Muscle layer of colon (tissue), 2 donors: ENCODE results near the gene SELENOF.

Source experiments
- H3K27ac ChIP-seq: one replicate; pipeline ENCODE4 v1.7.0; 2013; ENCODE audit warnings: low read depth, mild to moderate bottlenecking, low read length, moderate library complexity
- H3K27me3 ChIP-seq, 2 donors: one replicate each; pipeline ENCODE4 v1.7.0; 2013; ENCODE audit warnings: low read length in 2 of 2, mild to moderate bottlenecking in 2 of 2; ENCODE audit not compliant: insufficient read depth in 2 of 2, control insufficient read depth in 1 of 2
- H3K36me3 ChIP-seq: one replicate; pipeline ENCODE4 v1.7.0; 2013; ENCODE audit warnings: mild to moderate bottlenecking, low read length; ENCODE audit not compliant: insufficient read depth
- H3K4me1 ChIP-seq: one replicate; pipeline ENCODE4 v1.7.0; 2013; ENCODE audit warnings: mild to moderate bottlenecking, low read length; ENCODE audit not compliant: insufficient read depth
- H3K4me3 ChIP-seq, 2 donors: one replicate each; pipeline ENCODE4 v1.7.0; 2013; ENCODE audit warnings: low read length in 2 of 2, low read depth in 1 of 2, mild to moderate bottlenecking in 1 of 2, moderate library complexity in 1 of 2
- H3K9ac ChIP-seq: one replicate; pipeline ENCODE4 v1.7.0; 2013; ENCODE audit warnings: low read length
- H3K9me3 ChIP-seq: one replicate; pipeline ENCODE4 v1.7.0; 2013; ENCODE audit warnings: mild to moderate bottlenecking, low read length
- donor health status: abdominal sarcoma.
- donor health status: Adenocarcinoma of cecum.

Gene SELENOF

GRCh38 chr1:86852782-86853408 is 61.0 kb downstream of the SELENOF start:
- H3K4me3 ChIP-seq = no peak overlapping the region
- no peaks in the 10 kb centered on the region for H3K27me3 ChIP-seq
- no peaks in the 10 kb centered on the region for H3K9me3 ChIP-seq
- no peaks in the 10 kb centered on the region for H3K4me1 ChIP-seq
- no peak overlapping the region for H3K27ac ChIP-seq
- H3K36me3 ChIP-seq = no peaks in the 10 kb centered on the region
- H3K9ac ChIP-seq = no peak overlapping the region

GRCh38 chr1:86852289-86852688 is 61.6 kb downstream of the SELENOF start:
- no peak overlapping the region for H3K27ac ChIP-seq
- H3K9ac ChIP-seq = no peak overlapping the region
- no peaks in the 10 kb centered on the region for H3K4me1 ChIP-seq
- no peaks in the 10 kb centered on the region for H3K27me3 ChIP-seq
- H3K9me3 ChIP-seq = no peaks in the 10 kb centered on the region
- H3K36me3 ChIP-seq = no peaks in the 10 kb centered on the region
- H3K4me3 ChIP-seq = no peak overlapping the region

- Histone ChIP-seq H3K9ac (no peak overlapping the region), H3K36me3 (no peaks in the 10 kb centered on the region), H3K9me3 (no peaks in the 10 kb centered on the region), H3K27ac (no peak overlapping the region), H3K4me3 (no peak overlapping the region), H3K27me3 (no peaks in the 10 kb centered on the region), H3K4me1 (no peaks in the 10 kb centered on the region)
These were observed 64.2 kb downstream of the SELENOF start for GRCh38 chr1:86849756-86850155.

- Histone ChIP-seq H3K9me3 (no peaks in the 10 kb centered on the region), H3K27me3 (no peaks in the 10 kb centered on the region), H3K27ac (no peak overlapping the region), H3K9ac (no peak overlapping the region), H3K4me3 (no peak overlapping the region), H3K36me3 (no peaks in the 10 kb centered on the region), H3K4me1 (no peaks in the 10 kb centered on the region)
These were observed 65.3 kb downstream of the SELENOF start for GRCh38 chr1:86848654-86849053.

GRCh38 chr1:86846164-86846647 is 67.7 kb downstream of the SELENOF start:
- H3K36me3 ChIP-seq = no peaks in the 10 kb centered on the region
- H3K4me1 ChIP-seq = no peaks in the 10 kb centered on the region
- no peak overlapping the region for H3K4me3 ChIP-seq
- H3K9ac ChIP-seq = no peak overlapping the region
- H3K27me3 ChIP-seq = no peaks in the 10 kb centered on the region
- H3K27ac ChIP-seq = no peak overlapping the region
- H3K9me3 ChIP-seq = no peaks in the 10 kb centered on the region

DNA sequence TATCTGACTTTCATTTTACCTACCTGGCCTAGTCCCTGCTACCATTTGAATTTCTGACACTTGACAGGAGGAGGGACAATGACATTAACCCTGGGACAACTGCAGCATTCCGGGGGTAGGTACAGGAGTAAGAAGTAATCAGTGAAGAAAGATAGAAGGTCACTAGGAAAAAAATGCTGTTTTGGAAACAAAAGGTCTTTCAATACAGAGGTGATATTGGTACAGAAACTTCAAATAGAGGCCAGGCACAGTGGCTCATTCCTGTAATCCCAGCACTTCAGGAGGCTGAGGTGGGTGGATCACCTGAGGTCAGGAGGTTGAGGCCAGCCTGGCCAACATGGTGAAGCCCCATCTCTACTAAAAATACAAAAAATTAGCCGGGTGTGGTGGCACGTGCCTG is 68.4 kb downstream of the SELENOF start:
- no peaks in the 10 kb centered on the region for H3K9me3 ChIP-seq
- no peaks in the 10 kb centered on the region for H3K27me3 ChIP-seq
- H3K9ac ChIP-seq = no peak overlapping the region
- H3K27ac ChIP-seq = no peak overlapping the region
- no peaks in the 10 kb centered on the region for H3K4me1 ChIP-seq
- H3K36me3 ChIP-seq = no peaks in the 10 kb centered on the region
- H3K4me3 ChIP-seq = no peak overlapping the region

DNA sequence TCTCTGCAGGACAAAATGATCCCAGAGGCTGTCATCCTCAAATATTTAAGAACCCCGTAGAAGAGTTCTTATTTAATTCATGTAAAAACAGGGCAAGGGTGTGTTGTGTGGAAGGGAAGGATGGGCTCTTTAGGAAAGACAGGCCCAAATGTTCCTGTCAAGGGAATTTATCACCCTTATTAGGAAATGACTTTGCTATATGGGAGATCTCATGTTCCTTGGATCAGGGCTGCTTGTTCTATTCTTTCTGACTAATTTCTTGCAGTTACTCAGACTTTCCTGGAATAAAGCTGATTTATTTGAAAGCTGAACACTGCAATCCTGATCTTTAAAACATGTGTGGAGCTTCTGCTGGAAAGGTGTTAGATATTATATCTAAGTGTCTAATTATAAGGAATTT is 72.8 kb downstream of the SELENOF start:
- H3K27me3 ChIP-seq = no peaks in the 10 kb centered on the region
- H3K36me3 ChIP-seq = no peaks in the 10 kb centered on the region
- no peak overlapping the region for H3K4me3 ChIP-seq
- H3K4me1 ChIP-seq = no peaks in the 10 kb centered on the region
- no peak overlapping the region for H3K27ac ChIP-seq
- H3K9me3 ChIP-seq = no peaks in the 10 kb centered on the region
- no peak overlapping the region for H3K9ac ChIP-seq

DNA sequence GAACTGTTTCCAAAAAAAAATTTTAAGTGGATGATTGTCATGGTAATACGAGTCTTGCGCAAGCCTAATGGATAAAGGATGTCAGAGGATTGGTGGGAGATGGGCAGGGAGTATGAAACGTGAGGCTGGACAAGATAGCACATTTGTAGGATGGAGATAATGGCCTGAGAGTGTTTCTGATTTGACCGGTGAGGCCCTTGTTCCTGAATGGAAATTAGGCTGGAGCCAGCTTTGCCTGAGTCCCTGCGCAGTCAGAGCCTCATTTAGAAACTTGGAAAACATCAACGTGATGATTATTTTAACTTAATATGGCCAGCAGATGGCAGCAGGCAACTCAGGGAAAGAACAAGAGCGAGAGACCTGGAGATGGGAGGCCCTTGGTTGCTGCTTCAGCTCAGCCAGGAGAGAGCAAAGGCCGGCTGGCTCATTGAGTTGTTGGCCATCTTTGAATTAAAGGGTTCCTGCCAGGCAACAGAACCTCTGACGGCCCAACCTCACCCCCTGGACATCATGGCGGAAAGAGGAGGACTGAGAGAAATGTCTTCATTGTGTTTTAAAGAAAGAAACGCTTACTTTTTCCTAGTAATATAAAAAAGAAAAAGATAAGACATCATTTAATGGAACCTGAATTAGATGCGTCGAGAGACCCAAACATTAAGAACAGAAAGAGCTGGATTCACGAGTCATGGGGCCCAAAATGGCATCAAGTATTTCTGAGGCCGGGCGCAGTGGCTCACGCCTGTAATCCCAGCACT is 80.3 kb downstream of the SELENOF start:
- Histone ChIP-seq H3K9ac (no peak overlapping the region), H3K27me3 (no peaks in the 10 kb centered on the region), H3K9me3 (no peaks in the 10 kb centered on the region), H3K36me3 (no peaks in the 10 kb centered on the region), H3K27ac (no peak overlapping the region), H3K4me1 (no peaks in the 10 kb centered on the region), H3K4me3 (no peak overlapping the region)

DNA sequence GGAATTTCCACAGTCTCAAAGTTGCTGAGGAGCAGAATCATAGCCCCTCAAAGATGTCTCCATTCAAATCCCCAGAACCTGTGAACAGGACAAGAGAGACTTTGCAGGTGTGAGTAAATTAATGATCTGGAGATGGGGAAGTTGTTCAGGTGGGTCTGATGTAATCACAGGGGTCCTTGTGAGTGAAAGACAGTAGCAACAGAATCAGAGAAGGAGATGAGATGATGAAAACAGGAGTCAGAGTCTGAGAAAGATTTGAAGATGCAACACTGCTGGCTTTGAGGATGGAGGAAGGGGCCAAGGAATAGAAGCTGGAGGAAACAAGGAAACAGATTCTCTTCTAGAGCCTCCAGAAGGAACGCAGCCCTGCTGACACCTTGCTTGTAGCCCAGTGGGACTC is 81.5 kb downstream of the SELENOF start:
- H3K36me3 ChIP-seq = no peaks in the 10 kb centered on the region
- H3K27ac ChIP-seq = no peak overlapping the region
- H3K4me1 ChIP-seq = no peaks in the 10 kb centered on the region
- no peak overlapping the region for H3K9ac ChIP-seq
- H3K4me3 ChIP-seq = no peak overlapping the region
- H3K9me3 ChIP-seq = no peaks in the 10 kb centered on the region
- H3K27me3 ChIP-seq = no peaks in the 10 kb centered on the region

DNA sequence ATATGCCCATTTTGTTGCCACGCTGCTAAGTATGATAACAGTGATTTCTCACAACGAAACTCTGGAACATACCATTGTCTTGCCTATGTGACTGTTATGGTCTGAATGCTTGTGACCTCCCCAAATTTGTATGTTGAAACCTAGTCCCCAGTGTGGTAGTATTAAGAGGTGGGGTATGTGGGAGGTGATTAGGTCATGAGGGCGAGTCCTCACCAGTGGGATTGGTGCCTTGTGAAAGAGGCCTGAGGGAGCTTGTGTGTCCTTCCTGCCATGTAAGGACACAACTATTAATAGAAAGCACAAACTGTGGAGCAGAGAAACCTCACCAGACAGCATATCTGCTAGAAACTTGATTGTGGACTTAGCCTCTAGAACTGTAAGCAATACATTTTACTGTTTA is 84.6 kb downstream of the SELENOF start:
- no peak overlapping the region for H3K9ac ChIP-seq
- no peaks in the 10 kb centered on the region for H3K4me1 ChIP-seq
- no peaks in the 10 kb centered on the region for H3K27me3 ChIP-seq
- H3K27ac ChIP-seq = no peak overlapping the region
- H3K36me3 ChIP-seq = no peaks in the 10 kb centered on the region
- no peaks in the 10 kb centered on the region for H3K9me3 ChIP-seq
- no peak overlapping the region for H3K4me3 ChIP-seq

- Histone ChIP-seq H3K4me3 (no peak overlapping the region), H3K9ac (no peak overlapping the region), H3K27me3 (no peaks in the 10 kb centered on the region), H3K36me3 (no peaks in the 10 kb centered on the region), H3K27ac (no peak overlapping the region), H3K4me1 (no peaks in the 10 kb centered on the region), H3K9me3 (no peaks in the 10 kb centered on the region)
These were observed 85.9 kb downstream of the SELENOF start for GRCh38 chr1:86828024-86828423.

DNA sequence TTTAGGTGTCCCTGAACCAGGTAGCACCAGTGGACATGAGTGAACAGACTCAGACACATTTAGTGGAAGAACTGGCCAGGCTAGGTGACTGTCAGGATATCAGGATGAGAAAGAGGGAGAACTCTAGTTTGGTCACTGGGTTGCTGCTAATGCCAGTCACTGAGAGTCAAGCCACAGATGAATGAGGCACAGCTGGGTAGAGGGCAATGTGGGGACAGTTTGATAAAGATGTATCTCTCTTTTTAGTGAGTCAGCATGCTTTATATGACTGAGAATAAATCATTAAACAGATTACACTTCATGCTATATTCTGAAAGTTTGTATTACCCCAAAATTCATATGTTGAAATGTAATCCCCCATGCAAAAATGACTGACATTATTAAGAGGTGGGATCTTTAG is 87.1 kb downstream of the SELENOF start:
- no peaks in the 10 kb centered on the region for H3K4me1 ChIP-seq

More for the DNA sequence above, 87.1 kb downstream of the SELENOF start:
- Histone ChIP-seq H3K27ac (no peak overlapping the region), H3K4me3 (no peak overlapping the region), H3K36me3 (no peaks in the 10 kb centered on the region), H3K27me3 (no peaks in the 10 kb centered on the region), H3K9ac (no peak overlapping the region), H3K9me3 (no peaks in the 10 kb centered on the region)
